Bone marrow (tissue), 2 donors: Measurements from ENCODE around the gene RSRP1.
"Not testable (repeated sequence)": the region's sequence is repeated elsewhere in the genome, so short reads cannot be mapped to it uniquely, and the experiment has no call there.

Source experiments
- DNase-seq, 2 donors: peaks; one replicate each; lab custom pipeline; 2025; lab: John Stamatoyannopoulos, UW

RSRP1 gene, protein sequence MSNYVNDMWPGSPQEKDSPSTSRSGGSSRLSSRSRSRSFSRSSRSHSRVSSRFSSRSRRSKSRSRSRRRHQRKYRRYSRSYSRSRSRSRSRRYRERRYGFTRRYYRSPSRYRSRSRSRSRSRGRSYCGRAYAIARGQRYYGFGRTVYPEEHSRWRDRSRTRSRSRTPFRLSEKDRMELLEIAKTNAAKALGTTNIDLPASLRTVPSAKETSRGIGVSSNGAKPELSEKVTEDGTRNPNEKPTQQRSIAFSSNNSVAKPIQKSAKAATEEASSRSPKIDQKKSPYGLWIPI

GRCh38 chr1:25247024-25247828 is at the start of gene RSRP1:
TSS of gene RSRP1 (minus strand) at chr1:25247454. CDS start at chr1:25246963, 491 bp downstream.
- DNase-seq = peak; percentile 92 to 95

GRCh38 chr1:25296501-25296900 is 49.2 kb upstream of the RSRP1 start:
- DNase-seq = not testable (repeated sequence)

DNA sequence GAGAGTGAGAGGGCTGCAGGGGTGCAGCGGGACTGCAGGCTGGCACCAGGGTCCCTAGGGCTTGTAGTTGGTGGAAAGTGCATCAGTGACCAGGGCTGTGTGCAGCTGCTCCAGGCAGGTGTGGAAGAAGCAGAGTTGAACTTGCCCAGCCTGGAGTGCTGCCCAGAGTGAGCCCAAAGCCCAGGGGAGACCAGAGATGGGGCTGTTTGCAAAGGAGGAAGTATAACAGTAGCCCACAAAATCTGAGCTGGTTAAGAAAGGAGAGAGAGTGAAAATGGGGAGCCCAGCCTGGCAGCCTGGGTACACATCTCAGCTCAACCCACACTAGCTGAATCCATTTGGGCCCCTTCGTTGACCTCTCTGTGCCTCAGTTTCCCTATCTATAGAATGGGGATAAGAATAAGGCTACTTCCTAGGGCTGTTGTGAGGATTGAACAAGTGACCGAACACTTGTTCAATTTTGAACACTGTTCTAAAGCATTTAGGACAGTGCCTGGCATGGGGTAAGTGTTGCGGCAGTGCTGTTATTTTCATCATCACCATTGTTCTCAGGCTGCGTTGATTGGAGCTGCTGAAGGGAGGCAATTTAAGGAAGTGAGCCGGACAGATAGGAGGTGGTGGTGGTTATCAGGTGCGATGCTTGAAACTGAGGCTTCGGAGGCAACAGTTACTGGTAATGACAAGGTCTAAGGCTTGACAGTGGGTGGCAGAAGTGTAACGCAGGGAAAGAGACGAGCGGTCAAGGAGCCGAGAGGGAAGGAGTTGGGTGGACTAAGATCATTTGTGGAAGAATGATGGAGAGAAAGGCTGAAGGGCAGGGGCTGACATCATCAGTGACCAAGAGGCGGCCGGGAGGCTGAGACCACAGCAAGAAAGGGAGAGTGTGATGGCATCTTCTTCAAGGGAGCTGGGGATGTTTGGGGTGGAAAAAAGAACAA is 47.9 kb upstream of the RSRP1 start:
- not testable (repeated sequence) for DNase-seq

- not testable (repeated sequence) for DNase-seq
Measured at GRCh38 chr1:25293426-25293825, 46.2 kb upstream of the RSRP1 start.

- not testable (repeated sequence) for DNase-seq
Measured at GRCh38 chr1:25290043-25290442, 42.8 kb upstream of the RSRP1 start.

DNA sequence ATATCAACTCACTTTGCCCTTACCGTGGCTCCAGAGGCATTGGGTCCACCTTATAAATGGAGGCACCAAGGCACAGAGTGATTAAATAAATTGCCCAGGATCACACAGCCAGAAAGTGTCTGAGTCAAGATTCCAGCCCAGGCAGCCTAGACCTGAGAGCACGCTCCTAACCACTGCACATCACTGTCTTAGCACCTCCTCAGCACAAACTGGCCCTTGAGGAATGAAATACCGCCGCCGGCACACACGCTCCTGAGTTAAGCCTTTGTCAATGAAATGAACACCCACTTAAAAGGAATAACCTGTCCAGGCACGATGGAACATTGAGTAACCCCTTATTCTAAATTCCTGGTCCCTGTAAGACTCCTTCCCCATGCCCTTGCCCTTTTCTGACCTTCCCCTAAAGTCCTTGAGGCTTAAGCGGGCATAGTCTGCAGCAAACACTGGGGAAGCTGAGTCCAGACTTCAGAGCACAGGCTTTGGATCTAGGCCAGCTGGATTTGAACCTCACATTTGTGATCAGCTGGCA is 41.4 kb upstream of the RSRP1 start:
- not testable (repeated sequence) for DNase-seq

- DNase-seq = not testable (repeated sequence)
Measured at GRCh38 chr1:25287164-25287563, 39.9 kb upstream of the RSRP1 start.

DNA sequence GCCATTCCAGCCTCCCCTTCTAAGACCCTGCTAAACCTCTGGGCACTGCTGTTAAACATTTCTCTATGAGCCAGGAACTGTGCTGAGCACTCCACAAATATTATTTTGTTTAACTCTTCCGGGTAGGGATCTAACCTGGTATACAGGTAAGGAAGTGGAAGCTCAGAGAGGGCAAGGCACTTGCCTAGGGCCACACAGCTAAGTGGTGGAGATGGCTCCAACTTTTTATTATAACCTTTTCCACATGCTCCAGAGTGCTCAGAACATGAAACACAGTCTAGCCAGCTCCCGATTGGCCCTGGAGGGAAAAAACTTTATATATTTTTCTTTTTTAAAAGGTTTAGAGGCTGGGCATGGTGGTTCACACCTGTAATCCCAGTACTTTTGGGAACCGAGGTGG is 38.6 kb upstream of the RSRP1 start:
- not testable (repeated sequence) for DNase-seq

DNA sequence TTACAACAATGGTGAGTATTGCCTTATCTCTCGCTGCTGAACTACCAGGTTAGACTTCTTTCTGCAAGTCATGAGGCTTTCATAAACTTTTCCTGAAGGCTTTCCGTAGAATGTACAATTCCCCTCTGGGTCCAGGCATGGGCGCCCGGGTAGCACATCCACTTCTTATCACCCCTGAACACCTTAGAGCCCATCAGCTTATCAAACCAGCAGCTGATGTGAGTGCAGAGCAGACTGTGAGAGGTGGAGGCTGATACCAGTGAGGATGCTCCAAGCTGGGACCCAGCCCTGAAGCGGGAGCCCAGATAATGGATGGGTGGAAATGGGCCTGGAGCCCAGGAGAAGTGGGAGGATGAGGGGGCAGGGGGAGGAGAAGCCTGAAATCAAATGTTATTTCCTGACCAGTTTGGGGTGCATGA is 32.4 kb upstream of the RSRP1 start:
- not testable (repeated sequence) for DNase-seq

- DNase-seq = not testable (repeated sequence)
Measured at GRCh38 chr1:25278790-25279189, 31.5 kb upstream of the RSRP1 start.

DNA sequence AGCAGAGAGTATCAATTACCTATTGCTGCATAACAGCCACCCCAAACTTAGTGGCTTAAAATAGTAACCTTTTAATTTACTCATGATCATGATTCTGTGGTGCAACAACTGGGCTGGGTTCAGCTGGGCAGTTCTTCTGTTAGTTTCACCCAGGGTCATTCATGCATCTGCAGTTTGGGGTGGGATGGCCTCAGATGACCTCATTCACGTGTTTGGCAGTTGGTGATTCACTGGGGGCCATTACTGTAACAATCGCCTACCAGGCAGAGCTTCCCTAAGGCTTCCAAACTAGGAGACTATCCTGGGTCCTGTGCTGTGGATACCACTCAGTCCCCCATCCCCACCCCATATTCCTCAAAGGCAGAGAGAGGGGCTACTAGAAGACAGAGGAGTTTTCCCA is 31.1 kb upstream of the RSRP1 start:
- not testable (repeated sequence) for DNase-seq

GRCh38 chr1:25277295-25277694 is 30.0 kb upstream of the RSRP1 start:
- DNase-seq = not testable (repeated sequence)

DNA sequence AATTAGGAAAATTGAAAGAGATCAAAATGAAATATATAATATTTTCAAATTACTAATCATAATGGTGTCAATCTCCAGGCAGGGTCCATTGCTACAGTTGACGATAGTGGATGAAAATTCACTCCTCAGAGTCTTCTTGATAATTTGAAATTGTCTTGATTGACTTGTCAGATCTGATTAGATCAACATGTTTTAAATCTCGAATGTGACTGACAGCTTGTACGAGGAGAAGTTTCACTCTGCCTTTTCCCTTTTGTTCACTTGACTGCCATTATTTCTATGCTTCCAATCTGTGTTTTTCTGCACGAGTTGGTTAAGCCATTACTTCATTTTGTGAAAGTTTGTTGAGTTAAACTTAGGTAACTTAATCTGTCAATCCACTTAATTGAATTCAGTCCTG is 28.4 kb upstream of the RSRP1 start:
- DNase-seq = not testable (repeated sequence)

- DNase-seq = not testable (repeated sequence)
Measured at GRCh38 chr1:25272238-25272637, 25.0 kb upstream of the RSRP1 start, which contains the start of gene RHD. TSS of gene RHD (plus strand) at chr1:25272509. CDS start at chr1:25272548, 39 bp downstream.

GRCh38 chr1:25268143-25268760 is 21.0 kb upstream of the RSRP1 start:
- DNase-seq = not testable (repeated sequence)

- not testable (repeated sequence) for DNase-seq
Measured at GRCh38 chr1:25267288-25268142, 20.3 kb upstream of the RSRP1 start.

DNA sequence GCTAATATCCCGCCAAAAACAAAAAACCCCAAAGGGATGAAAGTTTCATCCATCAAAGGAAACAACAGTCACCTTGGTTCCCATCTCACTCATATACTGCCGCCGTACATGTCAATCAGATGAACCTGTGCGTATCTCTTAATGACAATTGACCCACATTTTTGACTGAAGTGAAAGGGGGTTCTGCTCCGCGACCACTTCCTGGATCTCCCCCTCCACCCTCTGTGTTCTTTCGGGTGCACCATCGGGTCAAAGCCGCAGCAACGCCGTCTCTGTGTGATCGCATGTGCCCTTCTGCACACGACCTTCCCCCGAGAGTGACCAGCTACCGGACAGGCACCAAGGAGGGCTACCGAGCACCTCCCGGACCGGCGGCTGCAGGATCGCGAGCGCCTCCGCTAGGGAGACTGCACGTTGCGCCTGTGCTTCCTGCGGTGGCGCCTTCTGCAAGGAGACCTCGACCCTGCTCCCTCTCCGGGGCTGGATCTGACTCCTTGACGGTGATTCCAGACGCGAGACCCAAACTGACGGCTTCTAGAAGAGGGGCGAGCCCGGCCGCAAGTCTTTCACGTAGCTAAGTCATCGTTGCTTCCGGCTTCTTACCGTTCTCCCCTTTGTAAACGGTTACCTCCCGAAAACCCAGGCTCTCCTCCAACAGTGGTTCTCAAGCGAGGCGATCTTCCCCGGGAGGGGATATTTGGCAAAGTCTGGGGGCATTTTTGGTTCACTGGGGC is 19.5 kb upstream of the RSRP1 start:
- DNase-seq = not testable (repeated sequence)

- DNase-seq = not testable (repeated sequence)
Measured at GRCh38 chr1:25260336-25260735, 13.1 kb upstream of the RSRP1 start.

DNA sequence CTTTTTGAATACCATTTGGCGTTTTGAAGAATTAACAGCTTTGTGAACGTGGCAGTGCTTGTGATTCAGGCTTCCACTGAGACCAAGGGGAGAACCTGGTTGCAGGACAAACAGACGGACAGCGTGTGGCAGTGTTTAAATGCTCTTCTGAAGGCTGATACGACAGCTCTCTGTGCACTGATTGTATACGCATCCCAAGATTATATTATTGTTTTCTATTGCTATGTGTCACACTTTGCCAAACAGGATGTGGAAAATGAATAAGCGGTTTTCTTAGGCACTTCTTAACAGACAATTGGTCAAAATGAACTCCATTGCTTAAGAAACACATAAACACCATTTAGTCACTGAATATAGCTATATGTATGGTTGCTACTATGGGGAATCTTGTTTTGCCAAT is 12.6 kb upstream of the RSRP1 start:
- not testable (repeated sequence) for DNase-seq
